Measurements from ENCODE around the gene NABP1. TPM values are rescaled to one million over a fixed set of nuclear protein-coding genes. Genes with fewer than 3 reads are reported as not detected.

The NABP1 gene
- total RNA-seq, 3 donors from 2014 or later: 47.8 to 55.3 (median 52.2) TPM

DNA sequence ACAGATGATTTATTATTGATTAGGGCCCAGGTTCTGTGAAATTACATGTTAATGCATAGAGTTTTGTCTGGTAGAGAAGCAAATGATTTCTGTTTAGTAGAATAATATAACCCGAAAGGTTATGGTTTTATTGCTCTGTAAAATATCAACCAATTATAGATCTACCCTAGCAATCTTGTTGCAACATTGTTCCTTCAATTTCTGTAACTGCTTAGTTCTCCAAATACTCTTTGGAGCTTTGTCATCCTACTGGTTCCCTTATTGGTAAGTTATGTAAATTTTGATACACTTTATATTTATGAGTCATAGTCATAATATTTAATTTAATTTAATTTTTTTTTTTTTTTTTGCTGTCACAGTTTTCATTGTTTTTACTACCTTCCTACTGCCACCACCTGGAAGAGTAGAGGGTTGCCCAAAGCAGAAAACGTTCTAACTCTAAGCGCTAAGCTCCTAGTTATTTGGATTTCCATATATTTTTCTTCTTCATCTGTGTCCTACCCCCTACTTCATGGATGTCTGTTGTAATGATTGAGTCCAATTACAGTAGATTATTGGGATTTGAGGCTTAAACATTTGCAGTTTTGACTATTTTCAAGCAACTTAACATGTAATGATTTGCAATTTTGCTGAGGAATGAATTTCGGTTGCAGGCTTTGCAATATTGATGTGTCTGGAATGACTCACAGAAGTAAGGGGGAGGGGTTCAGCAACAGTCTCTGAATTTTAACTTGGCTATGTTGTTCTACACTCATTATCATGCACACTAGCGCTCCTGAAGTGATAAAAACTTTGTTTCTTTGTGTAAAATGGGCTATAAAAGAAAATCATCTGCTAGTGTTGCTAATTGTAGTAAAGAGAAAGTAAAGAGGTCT is 51.1 kb downstream of the NABP1 start:
- H3K4me3 Mint-ChIP-seq: no peak overlapping the region
- H3K36me3 Mint-ChIP-seq (ENCODE audit: insufficient read depth): peaks cover 1% of the 10 kb centered on the region
- DNase-seq: no peak
- no peaks in the 10 kb centered on the region for H3K4me1 Mint-ChIP-seq (ENCODE audit: low read depth)
- H3K9me3 Mint-ChIP-seq: no peaks in the 10 kb centered on the region
- no peak for ATAC-seq
- no peaks in the 10 kb centered on the region for H3K27me3 Mint-ChIP-seq (ENCODE audit: low read depth)

- Mint-ChIP-seq H3K36me3 (ENCODE audit: insufficient read depth) (peaks cover 1% of the 10 kb centered on the region), H3K9me3 (no peaks in the 10 kb centered on the region), H3K4me3 (no peak overlapping the region), H3K4me1 (ENCODE audit: low read depth) (no peaks in the 10 kb centered on the region), H3K27me3 (ENCODE audit: low read depth) (peaks cover 4% of the 10 kb centered on the region)
- ATAC-seq: no peak
- DNase-seq: no peak
Observed at GRCh38 chr2:191730263-191730662, 52.3 kb downstream of the NABP1 start.

Other genes with a start within 250 kb of the NABP1 start
- gene CAVIN2, start 169.0 kb downstream of the NABP1 start, total RNA-seq: under 1 TPM; 0.08 to 0.38 (median 0.33) TPM

Measured in activated T-cell treated with anti-CD3 and anti-CD28 coated beads, Interleukin-2, amount 50 U/mL, for 4 hours (primary cell).